ENCODE results near the gene TIGD4.
"Not testable (repeated sequence)": the region's sequence is repeated elsewhere in the genome, so short reads cannot be mapped to it uniquely, and the experiment has no call there.

TIGD4 gene

GRCh38 chr4:152771741-152772533, 7.6 kb downstream of the TIGD4 start:
- Histone ChIP-seq H3K36me3 (ENCODE audit: insufficient read depth, low read length) (no peaks in the 10 kb centered on the region), H3K4me1 (ENCODE audit: insufficient read depth, low read length, severe bottlenecking) (no peaks in the 10 kb centered on the region), H3K79me2 (ENCODE audit: insufficient read depth, low read length) (no peaks in the 10 kb centered on the region), H3K27me3 (ENCODE audit: insufficient read depth, low read length) (no peaks in the 10 kb centered on the region), H2AFZ (ENCODE audit: low read length) (no peak overlapping the region), H3K27ac (ENCODE audit: low read depth, low read length, poor library complexity, severe bottlenecking) (no peak overlapping the region), H3F3A (ENCODE audit: insufficient read depth, low read length) (no peaks in the 10 kb centered on the region), H3K9me2 (ENCODE audit: low read depth, low read length) (0 out of 2 replicates have a peak, but pooled peaks cover 4% of the 10 kb centered on the region), H3K4me2 (ENCODE audit: low read length) (no peak overlapping the region), H4K20me1 (ENCODE audit: insufficient read depth, low read length) (no peaks in the 10 kb centered on the region), H3K9ac (ENCODE audit: low read length) (no peak overlapping the region), H3K9me3 (ENCODE audit: low read length) (no peaks in the 10 kb centered on the region), H3K4me3 (ENCODE audit: low read depth, low read length, poor library complexity, severe bottlenecking) (no peak overlapping the region)
- no peak for TF ChIP-seq EZH2 (IDR thresholded peaks at IDR 0.05; ENCODE audit: borderline replicate concordance, low read length)
- no peak for TF ChIP-seq CTCF (IDR thresholded peaks at IDR 0.05; ENCODE audit: low read length)

- H4K20me1 ChIP-seq (ENCODE audit: insufficient read depth, low read length); H3K27me3 ChIP-seq (ENCODE audit: insufficient read depth, low read length); H3K79me2 ChIP-seq (ENCODE audit: insufficient read depth, low read length); H3K4me1 ChIP-seq (ENCODE audit: insufficient read depth, low read length, severe bottlenecking); H3F3A ChIP-seq (ENCODE audit: insufficient read depth, low read length); H3K36me3 ChIP-seq (ENCODE audit: insufficient read depth, low read length); H3K4me3 ChIP-seq (ENCODE audit: low read depth, low read length, poor library complexity, severe bottlenecking); H3K9me2 ChIP-seq (ENCODE audit: low read depth, low read length); H3K4me2 ChIP-seq (ENCODE audit: low read length); H3K9me3 ChIP-seq (ENCODE audit: low read length); H2AFZ ChIP-seq (ENCODE audit: low read length); H3K9ac ChIP-seq (ENCODE audit: low read length); H3K27ac ChIP-seq (ENCODE audit: low read depth, low read length, poor library complexity, severe bottlenecking): not testable (repeated sequence)
Measured at GRCh38 chr4:152765069-152765737, 14.3 kb downstream of the TIGD4 start.

- Histone ChIP-seq H3K9me3 (ENCODE audit: low read length) (no peaks in the 10 kb centered on the region), H2AFZ (ENCODE audit: low read length) (no peak overlapping the region), H3K9ac (ENCODE audit: low read length) (no peak overlapping the region), H3K36me3 (ENCODE audit: insufficient read depth, low read length) (no peaks in the 10 kb centered on the region), H3K4me2 (ENCODE audit: low read length) (no peak overlapping the region), H3K4me3 (ENCODE audit: low read depth, low read length, poor library complexity, severe bottlenecking) (no peak overlapping the region), H3F3A (ENCODE audit: insufficient read depth, low read length) (no peaks in the 10 kb centered on the region), H3K27me3 (ENCODE audit: insufficient read depth, low read length) (no peaks in the 10 kb centered on the region), H4K20me1 (ENCODE audit: insufficient read depth, low read length) (no peaks in the 10 kb centered on the region), H3K9me2 (ENCODE audit: low read depth, low read length) (0 out of 2 replicates have a peak, but pooled peaks cover 4% of the 10 kb centered on the region), H3K27ac (ENCODE audit: low read depth, low read length, poor library complexity, severe bottlenecking) (no peak overlapping the region), H3K79me2 (ENCODE audit: insufficient read depth, low read length) (no peaks in the 10 kb centered on the region), H3K4me1 (ENCODE audit: insufficient read depth, low read length, severe bottlenecking) (no peaks in the 10 kb centered on the region)
- no peak for TF ChIP-seq CTCF (IDR thresholded peaks at IDR 0.05; ENCODE audit: low read length)
- TF ChIP-seq EZH2 (IDR thresholded peaks at IDR 0.05; ENCODE audit: borderline replicate concordance, low read length): no peak
Measured at GRCh38 chr4:152763796-152764195, 15.7 kb downstream of the TIGD4 start.
